Cardiac septum (tissue), 1 donor: ENCODE results near the gene PRAME. TPM values are rescaled to one million over a fixed set of nuclear protein-coding genes. Genes with fewer than 3 reads are reported as not detected.

Experiments
- DNase-seq: peaks from one replicate; pipeline ENCODE4 v3.0.0-alpha.2; 2020; ENCODE audit warnings: low spot score
- intact Hi-C: fragments of 100-400 bp; cut with DNase I; formaldehyde crosslinking; loops from one replicate; pipeline ENCODE4 v1.14.0; 2022
- total RNA-seq: library from RNA; stranded (reverse); fragmentation: NEBNext Ultra II Directional; extraction: Animal tissue kit (Norgen Biotek cat#: 25700); gene quantifications from one replicate; pipeline ENCODE4 v1.2.1, GENCODE V29; 2021
- donor health status: DM: no; HTN: no; CAD: no.

The PRAME gene
- total RNA-seq, 1 donor from 2014 or later: 0.27 TPM

DNA sequence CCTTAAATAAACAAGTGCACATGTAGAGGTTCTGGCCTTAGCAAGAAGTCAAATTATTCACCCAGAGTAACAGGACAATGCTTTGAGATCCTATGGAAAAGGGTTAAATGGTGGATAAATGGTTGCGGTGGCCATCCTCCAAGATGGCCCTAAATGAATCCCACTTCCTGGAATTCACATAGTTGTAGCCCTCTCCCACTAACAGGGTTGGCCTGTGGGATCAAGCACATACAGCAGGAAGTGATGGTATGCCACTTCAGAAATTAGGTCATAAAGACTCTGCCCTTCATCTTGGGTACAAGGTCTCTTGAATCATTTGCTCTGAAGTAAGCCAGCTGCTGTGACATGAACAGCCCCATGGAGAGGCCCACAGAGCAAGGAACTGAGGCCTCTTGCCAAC is 52.3 kb downstream of the PRAME start:
- DNase-seq: no peak
- intact Hi-C loops: no loop called here

DNA sequence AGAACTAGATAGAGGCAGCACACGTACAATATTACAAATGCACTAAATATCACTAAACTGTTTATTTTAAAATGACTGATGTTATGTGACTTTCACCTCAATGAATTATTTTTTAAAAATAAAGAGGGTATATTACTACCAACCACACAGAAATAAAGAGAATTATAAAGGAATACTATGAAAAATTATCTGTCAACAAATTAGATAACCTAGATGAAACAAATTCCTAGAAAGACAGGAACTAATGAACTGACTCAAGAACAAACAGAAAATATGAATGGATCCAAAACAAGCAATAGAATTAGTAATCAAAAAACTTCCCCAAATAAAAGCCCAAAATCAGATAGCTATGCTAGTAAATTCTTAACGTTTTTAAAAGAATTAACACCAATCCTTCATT is 60.8 kb downstream of the PRAME start:
- no peak for DNase-seq
- intact Hi-C loops: no loop called here

Other genes starting within 250 kb of the PRAME start
- gene ZNF280B, start 50.5 kb downstream of the PRAME start, total RNA-seq: 0.57 TPM
- not detected for gene ZNF280A, start 39.0 kb downstream of the PRAME start, total RNA-seq
- gene GGTLC2, start 85.3 kb upstream of the PRAME start, total RNA-seq: not detected